ENCODE data around the gene DDX52.

Gene DDX52

GRCh38 chr17:37574427-37574826 lies 68.8 kb downstream of the DDX52 start:
- DNase-seq, result no peak

- no peak for DNase-seq
Observed at GRCh38 chr17:37571674-37572073, 71.6 kb downstream of the DDX52 start.

GRCh38 chr17:37570527-37571093 lies 72.6 kb downstream of the DDX52 start:
- DNase-seq, result peak; percentile 33

GRCh38 chr17:37568350-37569053 lies 74.7 kb downstream of the DDX52 start:
- no peak for DNase-seq

GRCh38 chr17:37567538-37567937 lies 75.7 kb downstream of the DDX52 start:
- no peak for DNase-seq

- DNase-seq, result no peak
Observed at GRCh38 chr17:37567137-37567536, 76.1 kb downstream of the DDX52 start.

GRCh38 chr17:37564252-37564651 lies 79.0 kb downstream of the DDX52 start:
- no peak for DNase-seq

GRCh38 chr17:37562016-37562745 lies 81.1 kb downstream of the DDX52 start:
- no peak for DNase-seq
